ENCODE data around the gene TMED5.

TMED5 gene

DNA sequence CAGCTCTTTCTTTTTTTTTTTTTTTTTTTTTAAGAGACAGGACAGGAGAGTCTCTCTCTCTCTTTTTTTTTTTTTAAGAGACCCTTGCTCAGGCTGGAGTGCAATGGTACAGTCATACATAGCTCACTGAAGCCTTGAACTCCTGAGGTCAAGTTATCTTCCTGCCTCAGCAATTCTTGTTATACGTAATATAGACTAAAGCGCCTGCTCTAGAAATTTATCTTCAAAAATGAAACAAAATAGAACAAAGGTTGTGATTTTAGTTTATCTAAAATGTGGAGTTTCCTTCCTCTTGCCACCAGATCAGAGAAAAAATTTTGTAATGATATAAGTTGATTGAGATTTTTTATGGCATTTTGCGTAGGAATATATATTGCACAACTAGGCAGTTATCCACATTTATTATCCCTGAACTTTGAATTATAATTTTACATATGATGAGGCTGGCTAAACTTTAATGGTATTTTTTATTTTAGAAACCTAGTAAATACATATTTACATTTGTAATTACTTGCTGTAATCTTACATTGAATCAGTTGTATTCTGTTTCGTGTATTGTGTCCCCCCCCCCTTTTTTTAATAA, 56.9 kb downstream of the TMED5 start:
- no peak for DNase-seq (ENCODE audit: low read depth in 2 of 2)

DNA sequence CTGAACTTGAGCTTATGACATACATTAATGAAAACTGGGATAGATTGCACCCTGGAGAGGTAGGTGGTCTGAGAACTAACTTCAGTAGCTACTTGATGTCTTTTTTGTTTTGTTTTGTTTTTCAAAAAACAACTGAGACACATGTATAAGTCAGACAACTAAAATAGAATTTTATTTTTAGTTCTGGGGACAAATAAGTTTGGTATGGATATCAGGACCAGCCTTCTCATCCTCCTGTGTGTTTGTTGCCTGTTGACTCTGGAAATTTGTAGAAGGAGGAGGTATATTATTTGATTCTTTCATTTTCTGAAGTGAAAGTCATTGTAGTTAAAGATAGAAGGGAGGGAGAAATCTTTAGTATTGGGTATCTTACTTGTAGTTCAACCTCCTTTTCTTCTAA, 59.6 kb downstream of the TMED5 start:
- no peak for DNase-seq (ENCODE audit: low read depth in 2 of 2)

DNA sequence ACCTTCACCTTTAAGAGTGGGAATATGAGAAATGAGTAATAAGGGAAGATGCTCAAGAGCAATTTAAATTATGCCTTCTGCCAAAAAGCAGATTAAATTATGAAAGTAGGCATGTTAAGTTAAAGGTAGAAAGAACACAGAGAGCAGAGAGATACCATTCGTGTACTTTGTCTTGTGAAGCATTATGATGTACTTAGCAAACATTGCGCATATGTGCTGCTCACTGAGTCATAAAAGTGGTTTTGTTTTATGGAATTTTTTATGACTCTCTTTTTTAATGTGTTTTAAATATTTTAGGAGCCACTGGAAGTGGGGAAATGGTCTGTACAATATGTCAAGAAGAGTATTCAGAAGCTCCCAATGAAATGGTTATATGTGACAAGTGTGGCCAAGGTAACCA, 65.8 kb downstream of the TMED5 start:
- no peak for DNase-seq (ENCODE audit: low read depth in 2 of 2)

DNA sequence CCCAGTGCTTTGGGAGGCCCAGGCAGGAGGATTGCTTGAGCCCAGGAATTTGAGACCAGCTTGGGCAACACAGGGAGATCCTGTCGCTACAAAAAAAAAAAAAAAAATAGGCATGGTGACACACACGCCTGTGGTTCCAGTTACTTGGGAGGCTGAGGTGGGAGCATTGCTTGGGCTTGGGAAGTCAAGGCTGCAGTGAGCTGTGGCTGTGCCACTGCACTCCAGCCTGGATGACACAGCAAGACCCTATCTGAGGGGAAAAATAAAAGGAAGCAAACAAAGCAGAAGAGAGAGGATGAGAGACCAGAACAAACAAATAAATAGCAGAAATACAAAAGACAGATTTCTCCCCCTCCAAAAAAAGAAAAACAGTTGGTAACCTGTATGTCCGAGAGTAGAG, 67.1 kb downstream of the TMED5 start:
- no peak for DNase-seq (ENCODE audit: low read depth in 2 of 2)

DNA sequence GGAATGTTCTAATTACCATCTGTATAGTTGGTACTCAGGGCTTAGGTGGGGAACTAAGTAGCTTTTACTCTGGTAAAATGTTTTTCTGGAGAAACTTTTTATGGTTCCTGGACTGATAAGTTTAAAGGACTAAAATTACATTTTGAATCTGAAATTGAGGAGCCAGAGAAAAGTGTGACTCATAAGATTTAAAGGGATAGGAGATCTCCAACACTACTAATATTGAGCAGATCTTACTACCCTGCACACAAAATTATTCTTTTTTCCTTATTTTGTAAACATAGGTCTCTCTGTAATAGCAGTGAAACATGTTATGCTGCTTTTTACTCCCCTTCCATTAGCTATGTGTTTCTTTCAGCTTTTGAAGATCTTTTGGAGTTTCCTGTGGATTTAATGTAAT, 68.7 kb downstream of the TMED5 start:
- DNase-seq (ENCODE audit: low read depth in 2 of 2): no peak

DNA sequence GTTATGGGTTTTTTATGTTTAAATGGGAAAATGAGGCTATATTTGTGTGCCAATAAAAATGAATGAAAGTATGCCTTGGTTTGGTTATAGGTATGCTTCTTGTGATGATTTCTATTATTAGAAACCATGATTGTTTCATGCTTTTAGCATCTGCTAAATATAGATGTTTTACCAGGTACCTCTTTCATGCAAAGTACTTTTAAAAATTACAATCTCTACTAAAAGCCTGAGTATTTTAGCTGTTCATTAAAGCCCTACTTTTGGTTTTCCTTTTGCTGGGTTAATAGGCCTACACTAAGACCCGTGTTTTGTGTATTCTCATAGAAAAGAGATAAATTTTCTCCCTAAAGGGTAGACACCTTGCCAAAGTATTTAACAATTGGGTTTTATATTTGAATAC, 69.1 kb downstream of the TMED5 start:
- no peak for DNase-seq (ENCODE audit: low read depth in 2 of 2)

DNA sequence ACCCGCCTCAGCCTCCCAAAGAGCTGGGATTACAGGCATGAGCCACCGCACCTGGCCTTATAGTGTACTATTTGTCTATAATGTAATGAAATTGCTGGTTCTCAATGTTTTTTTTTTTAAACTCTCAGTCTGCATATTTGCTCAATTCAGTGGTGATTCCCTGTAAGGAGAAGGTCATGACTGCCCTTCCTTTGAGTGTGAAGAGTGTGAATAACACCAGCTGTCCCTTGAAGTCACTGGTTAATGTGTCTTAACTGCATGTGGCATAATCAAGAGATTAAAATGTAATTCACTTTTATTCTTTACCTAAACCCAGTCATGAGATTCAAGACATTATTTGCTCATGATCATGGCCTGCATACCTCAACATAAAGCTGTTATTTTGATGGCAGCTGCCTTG, 70.6 kb downstream of the TMED5 start:
- no peak for DNase-seq (ENCODE audit: low read depth in 2 of 2)

DNA sequence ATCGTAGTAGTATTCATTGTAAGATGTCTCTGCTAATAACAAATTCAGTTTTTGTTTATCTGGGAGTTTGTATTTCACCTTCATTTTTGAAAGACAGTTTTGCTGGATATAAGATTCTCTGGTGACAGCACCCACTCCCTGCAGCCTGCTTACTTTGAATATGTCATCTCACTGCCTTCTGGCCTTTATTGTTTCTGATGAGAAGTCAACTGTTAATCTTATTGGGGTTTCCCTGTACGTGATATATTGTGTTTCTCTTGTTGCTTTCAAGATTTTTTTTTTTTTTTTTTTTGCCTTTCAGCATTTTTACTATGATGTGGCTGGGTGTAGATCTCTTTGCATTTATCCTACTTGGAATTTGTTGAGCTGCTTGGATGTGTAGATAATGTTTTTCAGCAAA, 71.9 kb downstream of the TMED5 start:
- DNase-seq (ENCODE audit: low read depth in 2 of 2): no peak

DNA sequence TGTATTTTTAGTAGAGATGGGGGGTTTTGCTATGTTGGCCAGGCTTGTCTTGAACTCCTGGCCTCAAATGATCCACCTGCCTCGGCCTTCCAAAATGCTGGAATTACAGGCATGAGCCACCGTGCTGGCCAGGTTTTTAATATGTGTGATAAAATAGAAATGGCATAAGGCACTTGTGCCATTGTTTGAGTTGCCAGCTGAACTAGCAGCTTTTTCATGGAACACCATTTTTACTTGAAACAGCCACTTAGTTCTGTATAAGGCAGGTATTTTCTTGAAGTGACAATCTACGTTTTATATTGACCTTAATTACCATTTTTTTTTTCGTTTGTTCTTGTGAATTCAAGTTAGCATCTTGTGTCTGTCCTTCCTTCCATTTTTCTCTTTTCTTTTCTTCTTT, 72.8 kb downstream of the TMED5 start:
- DNase-seq (ENCODE audit: low read depth in 2 of 2): no peak

DNA sequence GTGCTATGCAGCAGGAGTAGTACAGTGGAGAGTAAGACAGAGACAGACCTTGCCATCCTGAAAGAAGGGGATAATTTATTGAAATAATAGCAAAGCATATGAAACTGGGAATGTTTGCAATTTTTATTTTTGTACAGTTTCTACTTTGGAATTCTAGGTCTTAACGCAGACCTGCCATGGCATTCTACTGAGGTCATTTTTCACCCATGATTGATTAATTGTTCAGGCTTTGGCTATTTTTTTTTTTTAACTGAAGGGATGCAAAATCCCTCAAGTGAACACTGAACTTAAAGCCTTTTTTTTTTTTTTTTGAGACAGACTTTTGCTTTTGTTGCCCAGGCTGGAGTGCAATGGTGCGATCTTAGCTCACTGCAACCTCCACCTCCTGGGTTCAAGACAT, 74.0 kb downstream of the TMED5 start:
- DNase-seq (ENCODE audit: low read depth in 2 of 2): no peak

DNA sequence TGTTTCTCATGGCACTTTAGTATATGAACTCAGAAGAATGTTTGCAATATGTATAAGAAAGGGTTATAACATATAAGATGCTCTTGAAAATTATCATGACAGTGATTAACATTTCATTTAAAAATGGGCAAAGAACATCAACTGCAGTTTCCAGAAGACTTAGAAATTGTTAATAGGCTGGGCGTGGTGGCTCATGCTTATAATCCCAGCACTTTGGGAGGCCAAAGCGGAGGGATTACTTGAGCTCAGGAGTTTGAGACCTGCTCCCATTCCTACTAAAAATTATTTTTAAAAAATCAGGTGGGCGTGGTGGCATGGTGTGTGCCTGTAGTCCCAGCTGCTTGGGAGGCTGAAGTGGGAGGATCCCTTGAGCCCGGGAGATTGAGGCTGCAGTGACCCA, 78.1 kb downstream of the TMED5 start:
- DNase-seq (ENCODE audit: low read depth in 2 of 2): no peak

Data from stimulated activated CD4-positive, alpha-beta T cell treated with anti-CD3 and anti-CD28 coated beads, Interleukin-1b, Interleukin-23, amount 100 ng/mL, for 4 hours (primary cell).